ENCODE measurements around the gene NELL1. TPM values are rescaled to one million over a fixed set of nuclear protein-coding genes. Genes with fewer than 3 reads are reported as not detected.

Gene NELL1
- total and polyA plus RNA-seq, 2 experiments from 2014 or later = 1.6 TPM; not detected in 1

DNA sequence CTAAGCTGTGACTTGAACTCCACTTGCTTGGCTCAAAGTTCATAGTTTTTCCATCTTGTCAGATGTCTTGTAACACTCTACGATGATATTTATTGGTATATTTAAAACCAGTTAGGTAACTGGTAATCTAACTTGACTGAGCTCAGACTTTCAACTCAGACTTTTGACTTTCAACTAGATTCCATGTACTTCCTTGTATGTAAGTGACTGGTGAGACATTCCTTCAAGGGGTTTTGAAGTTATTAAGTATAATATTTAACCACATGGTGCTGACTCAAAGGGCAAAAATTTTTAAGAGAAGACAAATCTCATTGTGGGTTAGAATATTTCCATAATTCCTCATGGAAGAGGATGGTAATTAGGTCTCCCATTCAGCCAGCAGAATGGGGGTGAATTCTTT lies 892.2 kb downstream of the NELL1 start:
- H3K27me3 ChIP-seq (ENCODE audit: insufficient read depth) = no peaks in the 10 kb centered on the region
- H3K4me2 ChIP-seq = no peak overlapping the region
- Mint-ChIP-seq H3K27ac (no peak overlapping the region), H3K36me3 (ENCODE audit: low read depth) (no peaks in the 10 kb centered on the region), H3K4me3 (no peak overlapping the region), H3K9me3 (no peaks in the 10 kb centered on the region), H3K27me3 (ENCODE audit: insufficient read depth, low read depth, poor library complexity) (no peaks in the 10 kb centered on the region), H3K4me1 (peaks cover 12% of the 10 kb centered on the region; the same call in 2 of the 3 replicates)
- no peaks in the 10 kb centered on the region for H3F3A ChIP-seq (replicated peaks; ENCODE audit: low read depth)
- H3K4me1 ChIP-seq (ENCODE audit: insufficient read depth) = peaks cover 6% of the 10 kb centered on the region; the same call in 1 of the 2 replicates
- H3K27ac ChIP-seq (ENCODE audit: low read depth) = no peak overlapping the region
- no peak for TF ChIP-seq CREB1 (CRISPR knock-in tag; IDR thresholded peaks at IDR 0.05; ENCODE audit: low read depth)
- DNase-seq (ENCODE audit: low spot score) (no peak), ATAC-seq (no peak)
- H3K36me3 ChIP-seq (ENCODE audit: insufficient read depth) = no peaks in the 10 kb centered on the region
- H4K20me1 ChIP-seq (replicated peaks; ENCODE audit: insufficient read depth) = no peaks in the 10 kb centered on the region
- H3K79me2 ChIP-seq (replicated peaks; ENCODE audit: insufficient read depth) = no peaks in the 10 kb centered on the region
- no peak overlapping the region for H3K4me3 ChIP-seq
- H3K9me2 ChIP-seq (ENCODE audit: insufficient read depth) = no peaks in the 10 kb centered on the region; the same call in 1 of the 2 replicates
- no peak overlapping the region for H2AFZ ChIP-seq

DNA sequence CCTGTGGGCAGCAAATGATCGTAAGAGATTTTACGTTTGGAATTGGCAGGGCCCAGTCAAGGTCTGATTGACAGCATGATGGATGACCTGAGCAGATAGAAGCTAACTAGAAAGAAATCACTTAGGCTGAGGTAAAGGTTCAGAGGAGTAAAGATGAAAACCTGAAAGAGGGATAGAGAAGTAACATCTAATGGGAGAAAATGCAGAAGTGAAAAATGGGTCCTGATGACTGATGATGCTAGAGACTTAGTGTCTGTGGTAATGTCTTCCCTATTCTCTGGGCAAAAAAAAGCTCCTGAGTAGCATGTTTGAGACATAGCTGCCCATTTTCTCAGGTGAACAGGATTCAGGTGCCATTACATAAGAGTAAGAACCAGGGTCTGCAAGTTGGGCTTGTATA lies 894.7 kb downstream of the NELL1 start:
- Histone ChIP-seq H3K79me2 (replicated peaks; ENCODE audit: insufficient read depth) (no peaks in the 10 kb centered on the region), H3K4me1 (ENCODE audit: insufficient read depth) (peaks cover 6% of the 10 kb centered on the region; the same call in 1 of the 2 replicates), H3K27ac (ENCODE audit: low read depth) (no peak overlapping the region), H3K27me3 (ENCODE audit: insufficient read depth) (no peaks in the 10 kb centered on the region), H3K4me3 (no peak overlapping the region), H3K9me2 (ENCODE audit: insufficient read depth) (no peaks in the 10 kb centered on the region; the same call in 1 of the 2 replicates), H3F3A (replicated peaks; ENCODE audit: low read depth) (no peaks in the 10 kb centered on the region), H3K4me2 (no peak overlapping the region), H2AFZ (no peak overlapping the region), H3K36me3 (ENCODE audit: insufficient read depth) (no peaks in the 10 kb centered on the region), H4K20me1 (replicated peaks; ENCODE audit: insufficient read depth) (no peaks in the 10 kb centered on the region)
- peaks cover 8% of the 10 kb centered on the region; the same call in 2 of the 3 replicates for H3K4me1 Mint-ChIP-seq
- no peak for ATAC-seq
- H3K27me3 Mint-ChIP-seq (ENCODE audit: insufficient read depth, low read depth, poor library complexity) = no peaks in the 10 kb centered on the region
- H3K4me3 Mint-ChIP-seq = no peak overlapping the region
- no peaks in the 10 kb centered on the region for H3K9me3 Mint-ChIP-seq
- no peaks in the 10 kb centered on the region for H3K36me3 Mint-ChIP-seq (ENCODE audit: low read depth)
- DNase-seq (ENCODE audit: low spot score) = no peak
- H3K27ac Mint-ChIP-seq = no peak overlapping the region
- TF ChIP-seq, protein P1, sequence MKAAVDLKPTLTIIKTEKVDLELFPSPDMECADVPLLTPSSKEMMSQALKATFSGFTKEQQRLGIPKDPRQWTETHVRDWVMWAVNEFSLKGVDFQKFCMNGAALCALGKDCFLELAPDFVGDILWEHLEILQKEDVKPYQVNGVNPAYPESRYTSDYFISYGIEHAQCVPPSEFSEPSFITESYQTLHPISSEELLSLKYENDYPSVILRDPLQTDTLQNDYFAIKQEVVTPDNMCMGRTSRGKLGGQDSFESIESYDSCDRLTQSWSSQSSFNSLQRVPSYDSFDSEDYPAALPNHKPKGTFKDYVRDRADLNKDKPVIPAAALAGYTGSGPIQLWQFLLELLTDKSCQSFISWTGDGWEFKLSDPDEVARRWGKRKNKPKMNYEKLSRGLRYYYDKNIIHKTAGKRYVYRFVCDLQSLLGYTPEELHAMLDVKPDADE (IDR thresholded peaks at IDR 0.05) = no peak
- TF ChIP-seq, protein P2, sequence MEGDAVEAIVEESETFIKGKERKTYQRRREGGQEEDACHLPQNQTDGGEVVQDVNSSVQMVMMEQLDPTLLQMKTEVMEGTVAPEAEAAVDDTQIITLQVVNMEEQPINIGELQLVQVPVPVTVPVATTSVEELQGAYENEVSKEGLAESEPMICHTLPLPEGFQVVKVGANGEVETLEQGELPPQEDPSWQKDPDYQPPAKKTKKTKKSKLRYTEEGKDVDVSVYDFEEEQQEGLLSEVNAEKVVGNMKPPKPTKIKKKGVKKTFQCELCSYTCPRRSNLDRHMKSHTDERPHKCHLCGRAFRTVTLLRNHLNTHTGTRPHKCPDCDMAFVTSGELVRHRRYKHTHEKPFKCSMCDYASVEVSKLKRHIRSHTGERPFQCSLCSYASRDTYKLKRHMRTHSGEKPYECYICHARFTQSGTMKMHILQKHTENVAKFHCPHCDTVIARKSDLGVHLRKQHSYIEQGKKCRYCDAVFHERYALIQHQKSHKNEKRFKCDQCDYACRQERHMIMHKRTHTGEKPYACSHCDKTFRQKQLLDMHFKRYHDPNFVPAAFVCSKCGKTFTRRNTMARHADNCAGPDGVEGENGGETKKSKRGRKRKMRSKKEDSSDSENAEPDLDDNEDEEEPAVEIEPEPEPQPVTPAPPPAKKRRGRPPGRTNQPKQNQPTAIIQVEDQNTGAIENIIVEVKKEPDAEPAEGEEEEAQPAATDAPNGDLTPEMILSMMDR (conservative IDR thresholded peaks at IDR 0.05; ENCODE audit: low read depth in 2 of 2) = no peak
- no peak for TF ChIP-seq ZNF331 (CRISPR knock-in tag; IDR thresholded peaks at IDR 0.05; ENCODE audit: low read depth)
- TF ChIP-seq, protein P3, sequence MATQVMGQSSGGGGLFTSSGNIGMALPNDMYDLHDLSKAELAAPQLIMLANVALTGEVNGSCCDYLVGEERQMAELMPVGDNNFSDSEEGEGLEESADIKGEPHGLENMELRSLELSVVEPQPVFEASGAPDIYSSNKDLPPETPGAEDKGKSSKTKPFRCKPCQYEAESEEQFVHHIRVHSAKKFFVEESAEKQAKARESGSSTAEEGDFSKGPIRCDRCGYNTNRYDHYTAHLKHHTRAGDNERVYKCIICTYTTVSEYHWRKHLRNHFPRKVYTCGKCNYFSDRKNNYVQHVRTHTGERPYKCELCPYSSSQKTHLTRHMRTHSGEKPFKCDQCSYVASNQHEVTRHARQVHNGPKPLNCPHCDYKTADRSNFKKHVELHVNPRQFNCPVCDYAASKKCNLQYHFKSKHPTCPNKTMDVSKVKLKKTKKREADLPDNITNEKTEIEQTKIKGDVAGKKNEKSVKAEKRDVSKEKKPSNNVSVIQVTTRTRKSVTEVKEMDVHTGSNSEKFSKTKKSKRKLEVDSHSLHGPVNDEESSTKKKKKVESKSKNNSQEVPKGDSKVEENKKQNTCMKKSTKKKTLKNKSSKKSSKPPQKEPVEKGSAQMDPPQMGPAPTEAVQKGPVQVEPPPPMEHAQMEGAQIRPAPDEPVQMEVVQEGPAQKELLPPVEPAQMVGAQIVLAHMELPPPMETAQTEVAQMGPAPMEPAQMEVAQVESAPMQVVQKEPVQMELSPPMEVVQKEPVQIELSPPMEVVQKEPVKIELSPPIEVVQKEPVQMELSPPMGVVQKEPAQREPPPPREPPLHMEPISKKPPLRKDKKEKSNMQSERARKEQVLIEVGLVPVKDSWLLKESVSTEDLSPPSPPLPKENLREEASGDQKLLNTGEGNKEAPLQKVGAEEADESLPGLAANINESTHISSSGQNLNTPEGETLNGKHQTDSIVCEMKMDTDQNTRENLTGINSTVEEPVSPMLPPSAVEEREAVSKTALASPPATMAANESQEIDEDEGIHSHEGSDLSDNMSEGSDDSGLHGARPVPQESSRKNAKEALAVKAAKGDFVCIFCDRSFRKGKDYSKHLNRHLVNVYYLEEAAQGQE (IDR thresholded peaks at IDR 0.05; ENCODE audit: unreplicated experiment) = no peak
- TF ChIP-seq NANOG (IDR thresholded peaks at IDR 0.05; ENCODE audit: borderline replicate concordance) = no peak
- TF ChIP-seq JUNB (IDR thresholded peaks at IDR 0.05; ENCODE audit: unreplicated experiment) = no peak
- TF ChIP-seq EZH2 (IDR thresholded peaks at IDR 0.05; ENCODE audit: low read depth, unreplicated experiment) = no peak
- no peak for TF ChIP-seq ZNF114 (CRISPR knock-in tag; IDR thresholded peaks at IDR 0.05)
- no peak for TF ChIP-seq STAT1 (IDR thresholded peaks at IDR 0.05; ENCODE audit: unreplicated experiment)
- TF ChIP-seq POLR2AphosphoS5 (IDR thresholded peaks at IDR 0.05; ENCODE audit: low read depth) = no peak
- TF ChIP-seq CREB1 (CRISPR knock-in tag; IDR thresholded peaks at IDR 0.05; ENCODE audit: low read depth) = no peak

Measured in GM23338 (cell line).